ENCODE measurements around the gene ALDH1L2. TPM values are rescaled to one million over a fixed set of nuclear protein-coding genes. Genes with fewer than 3 reads are reported as not detected.

ALDH1L2 gene
- total RNA-seq, 1 experiment from 2014 or later, result 1.9 TPM

GRCh38 chr12:105106621-105107020 lies 22.4 kb upstream of the ALDH1L2 start:
- Histone ChIP-seq H3K4ac (ENCODE audit: low read depth, low read length) (no peak overlapping the region), H2BK20ac (ENCODE audit: low read depth, low read length, poor library complexity, severe bottlenecking) (no peak overlapping the region), H3K4me1 (ENCODE audit: insufficient read depth, low read length) (no peaks in the 10 kb centered on the region; the same call in 1 of the 2 replicates), H2BK5ac (ENCODE audit: insufficient read length, low read length) (no peak overlapping the region), H2BK12ac (ENCODE audit: insufficient read length, low read depth, low read length) (no peak overlapping the region), H4K5ac (ENCODE audit: insufficient read length, low read depth, low read length) (no peak overlapping the region), H3K9me3 (ENCODE audit: control insufficient read depth, low read depth, low read length) (no peaks in the 10 kb centered on the region), H3K4me2 (ENCODE audit: insufficient read depth, insufficient read length, low read length) (peak overlapping the region; percentile 79), H3K14ac (ENCODE audit: insufficient read depth, low read length) (no peak overlapping the region), H3K56ac (ENCODE audit: insufficient read length, low read depth, low read length) (no peak overlapping the region), H2AFZ (ENCODE audit: low read length) (no peak overlapping the region), H4K8ac (replicated peaks; ENCODE audit: insufficient read length, low read depth, low read length) (no peak overlapping the region), H3K79me2 (ENCODE audit: insufficient read depth, low read length) (peaks cover 15% of the 10 kb centered on the region; the same call in 1 of the 2 replicates), H3K18ac (ENCODE audit: insufficient read length, low read depth, low read length) (no peak overlapping the region), H3K9ac (ENCODE audit: extremely low read depth, insufficient read length, low read length) (no peak overlapping the region), H3K27ac (ENCODE audit: insufficient read length, low read depth, low read length) (no peak overlapping the region), H3T11ph (ENCODE audit: low read length) (no peak overlapping the region), H3K23ac (ENCODE audit: insufficient read length, low read depth, low read length) (no peak overlapping the region), H2AK5ac (ENCODE audit: insufficient read length, low read length) (no peak overlapping the region), H4K20me1 (ENCODE audit: control insufficient read depth, insufficient read depth, insufficient read length) (no peaks in the 10 kb centered on the region), H3K27me3 (ENCODE audit: insufficient read depth, low read length) (no peaks in the 10 kb centered on the region), H2BK120ac (ENCODE audit: low read depth, low read length, poor library complexity, severe bottlenecking) (no peak overlapping the region), H4K91ac (ENCODE audit: insufficient read length, low read depth, low read length) (no peak overlapping the region), H2BK15ac (ENCODE audit: low read depth, low read length) (no peak overlapping the region), H3K79me1 (ENCODE audit: insufficient read depth, low read depth, low read length, poor library complexity, severe bottlenecking) (no peaks in the 10 kb centered on the region), H3K23me2 (ENCODE audit: insufficient read length, low read depth, low read length, poor library complexity, severe bottlenecking) (peaks cover 5% of the 10 kb centered on the region)
- no peak for TF ChIP-seq CTCF (conservative IDR thresholded peaks at IDR 0.05)
- H3K4me1 Mint-ChIP-seq, result peaks cover 31 to 33% of the 10 kb centered on the region in 2 experiments
- H3K27me3 Mint-ChIP-seq (ENCODE audit: low read depth), result no peaks in the 10 kb centered on the region; the same call in 1 of the 2 replicates
- peaks cover 2 to 5% of the 10 kb centered on the region in 2 experiments; a peak in 2 of 5 replicates for H3K9me3 Mint-ChIP-seq
- no CpG with 5 or more reads among the region's 7 CpGs for WGBS (ENCODE audit: extremely low coverage, insufficient read length, low lambda C conversion rate)
- no peak overlapping the region for H3K27ac Mint-ChIP-seq
- H3K4me3 Mint-ChIP-seq, result peak overlapping the region; percentile 94 to 95
- peaks cover 0 to under 1% (median 0%) of the 10 kb centered on the region in 3 experiments; a peak in 3 of 7 replicates for H3K36me3 Mint-ChIP-seq (ENCODE audit: insufficient read depth in 1 of 3, low read depth in 3 of 3)
- DNase-seq, result no peak

All from H9 (cell line).